Measurements from ENCODE around the gene CRYBG3.

DNA sequence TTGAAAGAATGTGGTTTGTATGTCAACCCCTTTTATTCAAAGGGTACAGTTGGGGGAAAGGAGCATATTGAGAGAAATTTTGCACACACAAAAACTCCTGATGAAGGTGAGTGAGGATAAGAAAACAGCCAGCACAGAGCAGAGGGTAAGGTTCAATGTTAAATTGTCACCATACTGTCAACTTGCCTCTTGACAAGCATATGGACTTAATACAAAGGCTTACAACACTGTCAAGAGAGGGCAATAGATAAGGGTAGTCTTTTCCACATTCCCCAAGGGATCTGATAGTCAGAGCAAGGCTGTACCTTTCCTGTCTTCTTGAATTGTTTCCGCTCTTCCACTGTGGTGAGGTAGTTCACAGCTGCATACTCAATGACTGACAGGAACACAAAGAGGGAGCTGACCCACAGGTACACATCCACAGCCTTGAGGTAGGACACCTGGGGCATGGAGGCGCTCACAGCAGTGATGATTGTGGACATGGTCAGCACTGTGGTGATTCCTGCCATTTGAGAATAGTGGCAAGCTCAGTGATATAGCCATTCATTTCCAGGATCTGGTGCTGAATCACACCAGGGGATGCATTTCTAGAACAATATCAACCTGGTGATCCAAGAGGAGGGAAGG is 170.8 kb downstream of the CRYBG3 start:
- no peak for TF ChIP-seq CTCF (IDR thresholded peaks at IDR 0.05)
- no peak for TF ChIP-seq POLR2A (IDR thresholded peaks at IDR 0.05)

Measured in esophagus squamous epithelium (tissue), 4 donors.